ENCODE data around the gene MAPKAPK5.
"Not testable (repeated sequence)": the region's sequence is repeated elsewhere in the genome, so short reads cannot be mapped to it uniquely, and the experiment has no call there.

The MAPKAPK5 gene

GRCh38 chr12:111937429-111937828 is 95.4 kb downstream of the MAPKAPK5 start:
- H3K27ac ChIP-seq: no peak overlapping the region
- TF ChIP-seq ZFX (IDR thresholded peaks at IDR 0.05): no peak
- TF ChIP-seq CTCF (conservative IDR thresholded peaks at IDR 0.05): no peak

- H3K27ac ChIP-seq: no peak overlapping the region
Observed at GRCh38 chr12:111942557-111942956, 100.5 kb downstream of the MAPKAPK5 start.

GRCh38 chr12:111943929-111944328 is 101.9 kb downstream of the MAPKAPK5 start:
- TF ChIP-seq ZFX (IDR thresholded peaks at IDR 0.05): no peak
- TF ChIP-seq CTCF (conservative IDR thresholded peaks at IDR 0.05): no peak
- no peak overlapping the region for H3K27ac ChIP-seq

More at GRCh38 chr12:111942557-111942956, 100.5 kb downstream of the MAPKAPK5 start:
- no peak for TF ChIP-seq CTCF (conservative IDR thresholded peaks at IDR 0.05)
- TF ChIP-seq ZFX (IDR thresholded peaks at IDR 0.05): no peak

GRCh38 chr12:111950961-111951676 is 109.1 kb downstream of the MAPKAPK5 start:
- H3K27ac ChIP-seq: not testable (repeated sequence)

All from C4-2B (cell line).